22Rv1 (cell line): ENCODE results near the gene CCDC187.

Experiments
- ZFX ChIP-seq: fragments of 450-650 bp; IDR thresholded peaks from 2 replicates; pipeline ENCODE4 v1.6.1; 2017; ENCODE audit warnings: antibody characterized with exemption, borderline replicate concordance
- TF ChIP-seq, protein P1 (sequence below): fragments of 450-650 bp; IDR thresholded peaks from 2 replicates; pipeline ENCODE4 v1.5.1; 2017; ENCODE audit warnings: mild to moderate bottlenecking

DNA sequence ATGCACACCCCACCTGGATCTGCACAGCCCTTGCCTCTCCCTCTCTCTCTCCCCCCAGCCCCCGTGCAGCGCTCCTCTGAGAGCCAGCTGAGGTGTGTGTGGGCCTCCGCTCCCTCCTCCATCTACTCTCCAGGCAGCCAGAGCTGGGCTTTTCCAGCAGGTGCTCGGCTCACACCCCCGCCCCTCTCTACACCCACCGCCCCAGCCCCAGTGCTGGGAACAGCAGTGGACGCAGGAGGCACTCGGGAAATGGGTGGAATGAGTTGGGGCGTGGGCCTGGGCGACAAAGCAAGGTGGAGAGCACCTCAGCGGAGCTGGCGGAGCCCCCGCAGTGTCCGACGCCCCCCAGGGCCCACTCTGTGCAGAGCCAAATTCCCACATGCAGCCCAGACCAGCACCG lies 85.6 kb downstream of the CCDC187 start:
- TF ChIP-seq, protein P1, sequence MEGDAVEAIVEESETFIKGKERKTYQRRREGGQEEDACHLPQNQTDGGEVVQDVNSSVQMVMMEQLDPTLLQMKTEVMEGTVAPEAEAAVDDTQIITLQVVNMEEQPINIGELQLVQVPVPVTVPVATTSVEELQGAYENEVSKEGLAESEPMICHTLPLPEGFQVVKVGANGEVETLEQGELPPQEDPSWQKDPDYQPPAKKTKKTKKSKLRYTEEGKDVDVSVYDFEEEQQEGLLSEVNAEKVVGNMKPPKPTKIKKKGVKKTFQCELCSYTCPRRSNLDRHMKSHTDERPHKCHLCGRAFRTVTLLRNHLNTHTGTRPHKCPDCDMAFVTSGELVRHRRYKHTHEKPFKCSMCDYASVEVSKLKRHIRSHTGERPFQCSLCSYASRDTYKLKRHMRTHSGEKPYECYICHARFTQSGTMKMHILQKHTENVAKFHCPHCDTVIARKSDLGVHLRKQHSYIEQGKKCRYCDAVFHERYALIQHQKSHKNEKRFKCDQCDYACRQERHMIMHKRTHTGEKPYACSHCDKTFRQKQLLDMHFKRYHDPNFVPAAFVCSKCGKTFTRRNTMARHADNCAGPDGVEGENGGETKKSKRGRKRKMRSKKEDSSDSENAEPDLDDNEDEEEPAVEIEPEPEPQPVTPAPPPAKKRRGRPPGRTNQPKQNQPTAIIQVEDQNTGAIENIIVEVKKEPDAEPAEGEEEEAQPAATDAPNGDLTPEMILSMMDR, result no peak
- TF ChIP-seq ZFX, result no peak
